Loucy (cell line): ENCODE results near the gene CAMTA1.

Experiments used
- EZH2phosphoT487 ChIP-seq: fragments of 200-600 bp; IDR thresholded peaks from 2 replicates; pipeline ENCODE4 v1.6.1; 2018; ENCODE audit warnings: antibody characterized with exemption, mild to moderate bottlenecking, moderate library complexity, borderline replicate concordance
- TF ChIP-seq, protein P1 (sequence below): fragments of 200-600 bp; sonication (generic); conservative IDR thresholded peaks from 2 replicates; pipeline ENCODE4 v1.5.1; 2014; ENCODE audit warnings: mild to moderate bottlenecking, antibody characterized with exemption, low read length

DNA sequence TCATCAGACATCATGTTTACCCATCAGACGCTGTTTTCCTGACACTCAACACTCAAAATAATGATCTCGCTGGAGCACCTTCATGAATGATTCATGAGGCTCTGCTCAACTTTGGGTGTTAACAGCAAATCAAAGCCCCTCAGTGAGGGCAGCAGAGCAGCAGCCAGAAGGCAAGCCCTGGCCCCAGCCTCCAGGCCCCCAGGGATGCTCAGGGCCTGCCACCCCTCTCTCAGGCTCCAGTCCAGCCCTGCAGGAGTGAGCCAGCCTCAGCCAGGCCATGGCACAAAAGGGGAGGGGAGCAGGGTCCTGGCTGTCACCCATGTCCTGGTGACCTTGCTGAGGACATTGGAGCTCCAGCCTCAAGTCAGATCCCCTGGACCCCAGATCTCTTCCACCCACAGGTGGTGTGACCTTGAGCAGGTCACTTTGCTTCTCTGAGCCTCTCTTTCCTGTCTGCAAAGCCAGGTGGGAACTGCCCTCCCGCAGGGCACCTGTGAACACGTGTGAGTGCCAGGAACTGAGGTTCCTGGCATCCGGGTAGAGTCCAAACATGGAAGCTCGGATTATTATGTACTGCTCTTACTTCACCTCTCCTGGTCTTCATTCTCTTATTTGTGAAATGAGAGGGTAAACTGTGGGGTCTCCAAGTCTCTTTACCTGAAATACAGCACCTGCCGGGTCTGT, 824.2 kb downstream of the CAMTA1 start:
- TF ChIP-seq, protein P1, sequence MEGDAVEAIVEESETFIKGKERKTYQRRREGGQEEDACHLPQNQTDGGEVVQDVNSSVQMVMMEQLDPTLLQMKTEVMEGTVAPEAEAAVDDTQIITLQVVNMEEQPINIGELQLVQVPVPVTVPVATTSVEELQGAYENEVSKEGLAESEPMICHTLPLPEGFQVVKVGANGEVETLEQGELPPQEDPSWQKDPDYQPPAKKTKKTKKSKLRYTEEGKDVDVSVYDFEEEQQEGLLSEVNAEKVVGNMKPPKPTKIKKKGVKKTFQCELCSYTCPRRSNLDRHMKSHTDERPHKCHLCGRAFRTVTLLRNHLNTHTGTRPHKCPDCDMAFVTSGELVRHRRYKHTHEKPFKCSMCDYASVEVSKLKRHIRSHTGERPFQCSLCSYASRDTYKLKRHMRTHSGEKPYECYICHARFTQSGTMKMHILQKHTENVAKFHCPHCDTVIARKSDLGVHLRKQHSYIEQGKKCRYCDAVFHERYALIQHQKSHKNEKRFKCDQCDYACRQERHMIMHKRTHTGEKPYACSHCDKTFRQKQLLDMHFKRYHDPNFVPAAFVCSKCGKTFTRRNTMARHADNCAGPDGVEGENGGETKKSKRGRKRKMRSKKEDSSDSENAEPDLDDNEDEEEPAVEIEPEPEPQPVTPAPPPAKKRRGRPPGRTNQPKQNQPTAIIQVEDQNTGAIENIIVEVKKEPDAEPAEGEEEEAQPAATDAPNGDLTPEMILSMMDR, result no peak
- TF ChIP-seq EZH2phosphoT487, result no peak
